Osteoblast (primary cell): ENCODE results near the gene PHLDB2. TPM values are rescaled to one million over a fixed set of nuclear protein-coding genes. Genes with fewer than 3 reads are reported as not detected.

Experiments used
- DNase-seq: peaks from one replicate; pipeline ENCODE4 v3.0.0; 2011; ENCODE audit warnings: low spot score, mixed read lengths; ENCODE audit not compliant: insufficient read length; ENCODE audit errors: missing footprints
- H2AFZ ChIP-seq: 2 replicates; pipeline ENCODE4 v1.6.0; 2011; ENCODE audit warnings: mild to moderate bottlenecking, low read length
- H3K27ac ChIP-seq: 2 replicates; pipeline ENCODE4 v1.5.1; 2011; ENCODE audit warnings: mild to moderate bottlenecking, low read depth, low read length, moderate library complexity
- H3K27me3 ChIP-seq: 2 replicates; pipeline ENCODE4 v1.6.0; 2012; ENCODE audit warnings: mild to moderate bottlenecking, control low read depth, inconsistent platforms, low read length, moderate library complexity; ENCODE audit not compliant: insufficient read depth
- H3K36me3 ChIP-seq: 2 replicates; pipeline ENCODE4 v1.5.1; 2011; ENCODE audit warnings: mild to moderate bottlenecking, low read length, control low read depth, moderate library complexity; ENCODE audit not compliant: insufficient read depth
- H3K4me1 ChIP-seq: 2 replicates; pipeline ENCODE4 v1.5.1; 2011; ENCODE audit warnings: mild to moderate bottlenecking, low read length, control low read depth, moderate library complexity; ENCODE audit not compliant: insufficient read depth
- H3K4me2 ChIP-seq: 2 replicates; pipeline ENCODE4 v1.6.0; 2011; ENCODE audit warnings: mild to moderate bottlenecking, low read length; ENCODE audit not compliant: insufficient read depth
- H3K4me3 ChIP-seq: fragments of 200-600 bp; sonication (generic); 3 replicates; pipeline ENCODE4 v1.5.1; 2012; ENCODE audit warnings: mild to moderate bottlenecking, low read length, inconsistent platforms; ENCODE audit not compliant: insufficient read depth
- H3K79me2 ChIP-seq: 2 replicates; pipeline ENCODE4 v1.6.0; 2012; ENCODE audit warnings: mild to moderate bottlenecking, low read length, control low read depth, inconsistent platforms; ENCODE audit not compliant: insufficient read depth
- H3K9me3 ChIP-seq: 2 replicates; pipeline ENCODE4 v1.5.1; 2011; ENCODE audit warnings: low read depth, low read length, control low read depth
- H4K20me1 ChIP-seq: 2 replicates; pipeline ENCODE4 v1.6.0; 2012; ENCODE audit warnings: mild to moderate bottlenecking, low read length, control low read depth; ENCODE audit not compliant: insufficient read depth
- total RNA-seq: library from RNA; depleted of rRNA; stranded (reverse); fragments of >200 nt; gene quantifications from 2 replicates; pipeline ENCODE4 v1.2.3, GENCODE V29; 2012
- TF ChIP-seq, protein P1 (sequence below): IDR thresholded peaks from 2 replicates; pipeline ENCODE4 v1.5.1; 2011; ENCODE audit warnings: mild to moderate bottlenecking, low read depth, low read length, moderate library complexity; ENCODE audit errors: extremely low read depth

The PHLDB2 gene
- total RNA-seq, 1 donor = 107 TPM

DNA sequence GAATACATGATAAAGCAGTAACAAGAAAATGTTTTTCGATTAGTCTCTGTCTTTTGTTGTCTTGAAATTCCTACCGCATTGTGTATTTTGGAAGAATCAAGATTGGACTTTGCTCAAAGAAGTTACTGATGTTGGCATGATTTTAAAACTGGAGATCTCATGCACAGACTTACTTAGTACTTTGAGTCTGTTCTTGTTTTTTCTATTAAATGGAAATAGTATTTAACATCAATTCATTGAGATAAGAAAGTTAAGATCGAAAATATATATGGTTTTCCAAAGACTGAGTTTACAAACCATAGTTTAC lies 122.3 kb downstream of the PHLDB2 start:
- H3K27me3 ChIP-seq = no peaks in the 10 kb centered on the region
- H3K4me3 ChIP-seq = no peak overlapping the region
- H3K4me1 ChIP-seq = peaks cover 21% of the 10 kb centered on the region
- no peak for DNase-seq
- peak overlapping the region; percentile 90 for H3K4me2 ChIP-seq
- H3K9me3 ChIP-seq = no peaks in the 10 kb centered on the region
- H3K27ac ChIP-seq = no peak overlapping the region
- no peaks in the 10 kb centered on the region for H4K20me1 ChIP-seq
- no peaks in the 10 kb centered on the region for H3K36me3 ChIP-seq
- H3K79me2 ChIP-seq = peaks cover 52% of the 10 kb centered on the region
- TF ChIP-seq, protein P1, sequence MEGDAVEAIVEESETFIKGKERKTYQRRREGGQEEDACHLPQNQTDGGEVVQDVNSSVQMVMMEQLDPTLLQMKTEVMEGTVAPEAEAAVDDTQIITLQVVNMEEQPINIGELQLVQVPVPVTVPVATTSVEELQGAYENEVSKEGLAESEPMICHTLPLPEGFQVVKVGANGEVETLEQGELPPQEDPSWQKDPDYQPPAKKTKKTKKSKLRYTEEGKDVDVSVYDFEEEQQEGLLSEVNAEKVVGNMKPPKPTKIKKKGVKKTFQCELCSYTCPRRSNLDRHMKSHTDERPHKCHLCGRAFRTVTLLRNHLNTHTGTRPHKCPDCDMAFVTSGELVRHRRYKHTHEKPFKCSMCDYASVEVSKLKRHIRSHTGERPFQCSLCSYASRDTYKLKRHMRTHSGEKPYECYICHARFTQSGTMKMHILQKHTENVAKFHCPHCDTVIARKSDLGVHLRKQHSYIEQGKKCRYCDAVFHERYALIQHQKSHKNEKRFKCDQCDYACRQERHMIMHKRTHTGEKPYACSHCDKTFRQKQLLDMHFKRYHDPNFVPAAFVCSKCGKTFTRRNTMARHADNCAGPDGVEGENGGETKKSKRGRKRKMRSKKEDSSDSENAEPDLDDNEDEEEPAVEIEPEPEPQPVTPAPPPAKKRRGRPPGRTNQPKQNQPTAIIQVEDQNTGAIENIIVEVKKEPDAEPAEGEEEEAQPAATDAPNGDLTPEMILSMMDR = no peak
- H2AFZ ChIP-seq = no peak overlapping the region

- no peaks in the 10 kb centered on the region for H3K27me3 ChIP-seq
- H3K27ac ChIP-seq = no peak overlapping the region
- no peaks in the 10 kb centered on the region for H3K9me3 ChIP-seq
- no peak for DNase-seq
- TF ChIP-seq, protein P1 = no peak
- H3K4me2 ChIP-seq = no peak overlapping the region
- peaks cover 16% of the 10 kb centered on the region for H3K36me3 ChIP-seq
- H3K4me1 ChIP-seq = peaks cover 14% of the 10 kb centered on the region
- H2AFZ ChIP-seq = no peak overlapping the region
- peaks cover 44% of the 10 kb centered on the region for H3K79me2 ChIP-seq
- peaks cover 3% of the 10 kb centered on the region for H4K20me1 ChIP-seq
- no peak overlapping the region for H3K4me3 ChIP-seq
Measured at GRCh38 chr3:111984636-111985298, 125.7 kb downstream of the PHLDB2 start.

DNA sequence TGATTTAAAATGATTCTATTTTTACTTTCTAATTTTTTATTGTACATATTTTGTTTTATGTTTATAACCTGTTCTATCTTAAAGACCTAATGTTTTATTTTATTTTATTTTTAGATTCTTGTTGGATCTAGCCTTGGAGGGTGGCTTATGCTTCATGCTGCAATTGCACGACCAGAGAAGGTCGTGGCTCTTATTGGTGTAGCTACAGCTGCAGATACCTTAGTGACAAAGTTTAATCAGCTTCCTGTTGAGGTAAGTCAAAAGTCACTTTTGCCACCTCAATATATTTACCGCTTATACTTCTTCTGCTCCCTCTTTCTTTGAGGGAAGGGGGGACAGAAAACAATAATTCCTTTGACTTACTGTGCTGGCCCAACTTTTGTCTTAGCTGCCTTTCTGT lies 127.7 kb downstream of the PHLDB2 start:
- H3K4me3 ChIP-seq = no peak overlapping the region
- peaks cover 24% of the 10 kb centered on the region for H3K79me2 ChIP-seq
- DNase-seq = no peak
- no peaks in the 10 kb centered on the region for H3K9me3 ChIP-seq
- H4K20me1 ChIP-seq = peaks cover 3% of the 10 kb centered on the region
- peaks cover 27% of the 10 kb centered on the region for H3K36me3 ChIP-seq
- no peak overlapping the region for H2AFZ ChIP-seq
- no peaks in the 10 kb centered on the region for H3K27me3 ChIP-seq
- no peak overlapping the region for H3K4me2 ChIP-seq
- H3K4me1 ChIP-seq = peaks cover under 1% of the 10 kb centered on the region
- no peak overlapping the region for H3K27ac ChIP-seq
- TF ChIP-seq, protein P1 = no peak

DNA sequence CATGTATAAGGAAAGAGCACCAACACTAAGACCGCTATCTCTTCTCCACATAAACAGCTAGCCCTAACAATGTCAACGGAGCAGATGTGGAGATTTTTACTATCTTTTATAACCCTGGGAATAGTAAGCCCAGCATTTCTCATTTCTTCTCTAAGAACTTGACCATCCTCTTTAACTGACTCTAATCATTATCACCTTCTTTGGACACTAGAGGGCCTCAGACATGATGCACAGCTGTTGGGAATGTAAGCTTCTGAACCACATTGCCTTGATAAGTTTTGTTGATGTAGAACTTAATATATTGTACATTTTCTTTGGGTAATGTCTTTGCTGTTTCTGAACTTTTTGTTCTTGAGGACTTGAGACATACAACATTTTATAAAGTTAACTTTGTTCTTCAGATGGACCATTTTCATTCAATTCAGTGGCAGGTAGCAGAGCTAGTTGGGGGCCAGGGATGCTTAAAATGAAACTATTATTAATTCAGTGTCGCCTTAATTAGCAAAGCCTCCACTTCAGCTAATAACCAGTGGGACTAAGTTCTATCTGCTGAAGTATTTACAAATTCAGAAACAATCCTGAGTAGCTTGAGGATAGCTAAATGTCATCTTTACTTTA lies 130.1 kb downstream of the PHLDB2 start:
- Histone ChIP-seq H3K9me3 (no peaks in the 10 kb centered on the region), H3K79me2 (peaks cover 6% of the 10 kb centered on the region), H3K4me3 (no peak overlapping the region), H3K36me3 (peaks cover 36% of the 10 kb centered on the region), H4K20me1 (peaks cover 3% of the 10 kb centered on the region), H3K4me2 (no peak overlapping the region), H3K4me1 (no peaks in the 10 kb centered on the region), H2AFZ (no peak overlapping the region), H3K27me3 (no peaks in the 10 kb centered on the region), H3K27ac (no peak overlapping the region)
- peak; percentile 57 for DNase-seq
- TF ChIP-seq, protein P1 = peak; percentile 78
